ENCODE data around the gene ZAR1L. TPM values are rescaled to one million over a fixed set of nuclear protein-coding genes. Genes with fewer than 3 reads are reported as not detected.

ZAR1L gene
- polyA plus RNA-seq, 2 of the 4 experiments (the other 2 are of a cell fraction), result not detected

- no peak for ATAC-seq
- POLR2A ChIA-PET, result no interaction called here
- TF ChIP-seq MAX (IDR thresholded peaks at IDR 0.05) (no peak), PHF8 (IDR thresholded peaks at IDR 0.05; ENCODE audit: borderline replicate concordance, low read depth) (no peak), HOXB13 (CRISPR knock-in tag; IDR thresholded peaks at IDR 0.05; ENCODE audit: low read depth) (no peak), NFE2L2 (conservative IDR thresholded peaks at IDR 0.05; ENCODE audit: low read length) (no peak), NPAS2 (CRISPR knock-in tag; IDR thresholded peaks at IDR 0.05; ENCODE audit: borderline replicate concordance) (no peak), RCOR1 (IDR thresholded peaks at IDR 0.05; ENCODE audit: low read depth, low read length) (no peak), GATA3 (IDR thresholded peaks at IDR 0.05; ENCODE audit: borderline replicate concordance) (no peak), KDM5A (IDR thresholded peaks at IDR 0.05) (no peak), SREBF2 (IDR thresholded peaks at IDR 0.05) (no peak), TFCP2L1 (CRISPR knock-in tag; IDR thresholded peaks at IDR 0.05) (no peak), HEYL (CRISPR knock-in tag; IDR thresholded peaks at IDR 0.05) (no peak), POLR2AphosphoS2 (conservative IDR thresholded peaks at IDR 0.05; ENCODE audit: low read length) (no peak), SMC3 (IDR thresholded peaks at IDR 0.05) (no peak), HOXA7 (CRISPR knock-in tag; IDR thresholded peaks at IDR 0.05) (no peak), JUN (IDR thresholded peaks at IDR 0.05) (no peak)
- TF ChIP-seq, protein P1, sequence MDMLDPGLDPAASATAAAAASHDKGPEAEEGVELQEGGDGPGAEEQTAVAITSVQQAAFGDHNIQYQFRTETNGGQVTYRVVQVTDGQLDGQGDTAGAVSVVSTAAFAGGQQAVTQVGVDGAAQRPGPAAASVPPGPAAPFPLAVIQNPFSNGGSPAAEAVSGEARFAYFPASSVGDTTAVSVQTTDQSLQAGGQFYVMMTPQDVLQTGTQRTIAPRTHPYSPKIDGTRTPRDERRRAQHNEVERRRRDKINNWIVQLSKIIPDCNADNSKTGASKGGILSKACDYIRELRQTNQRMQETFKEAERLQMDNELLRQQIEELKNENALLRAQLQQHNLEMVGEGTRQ (IDR thresholded peaks at IDR 0.05), result no peak
- no peak overlapping the region for H3K4me2 ChIP-seq
- DNase-seq (ENCODE audit: low read depth in 1 of 2, low spot score in 1 of 2), result no peak
- H3K27ac ChIP-seq, result no peak overlapping the region
- H3K4me1 ChIP-seq, result no peaks in the 10 kb centered on the region
- FAIRE-seq, result no peak
- no peak overlapping the region for H3K4me3 ChIP-seq
- H3K9me3 ChIP-seq, result no peaks in the 10 kb centered on the region
- whole genome bisulfite sequencing (ENCODE audit: missing lambda C conversion rate), result 42% methylated on average over 6 of the region's 6 CpGs
- CTCF ChIA-PET, result no interaction called here
Observed at GRCh38 chr13:32284927-32285632, 30.1 kb downstream of the ZAR1L start.

DNA sequence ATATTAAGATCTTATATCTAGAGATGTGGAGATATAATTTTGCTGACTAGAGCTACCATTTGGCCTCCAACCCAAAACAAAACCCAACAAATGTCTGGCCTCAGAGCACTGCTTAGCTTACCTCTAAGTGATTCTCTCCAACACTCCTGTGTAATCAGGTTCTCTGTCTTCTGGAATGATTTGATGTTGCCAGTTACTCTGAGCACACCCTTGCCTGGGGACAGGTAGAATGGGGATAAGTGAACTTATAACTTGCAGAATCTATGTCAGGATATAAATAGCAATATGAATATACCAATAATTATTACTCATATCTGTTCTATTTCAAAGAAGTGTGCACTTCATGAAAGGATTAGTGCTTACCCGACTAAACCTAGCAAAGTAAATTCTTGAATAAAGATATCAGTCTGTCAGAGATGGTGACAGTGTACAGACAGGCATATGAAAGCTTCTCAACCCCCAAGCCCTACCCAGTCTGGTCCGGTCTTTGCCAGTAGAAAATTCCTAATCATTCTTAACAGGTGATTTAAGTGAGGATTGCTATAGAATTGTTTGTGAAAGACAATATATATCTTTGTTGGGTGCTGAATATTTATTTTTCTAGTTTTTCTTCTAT lies 33.0 kb downstream of the ZAR1L start:
- Histone ChIP-seq H3K27ac (no peak overlapping the region), H3K9me3 (no peaks in the 10 kb centered on the region), H3K4me1 (no peaks in the 10 kb centered on the region), H3K4me3 (no peak overlapping the region), H3K4me2 (no peak overlapping the region)
- FAIRE-seq, result no peak
- ATAC-seq, result no peak
- WGBS (ENCODE audit: missing lambda C conversion rate), result 56% methylated on average over 2 of the region's 2 CpGs
- ChIA-PET CTCF (no interaction called here), POLR2A (no interaction called here)
- DNase-seq (ENCODE audit: low read depth in 1 of 2, low spot score in 1 of 2), result no peak
- TF ChIP-seq JUN (IDR thresholded peaks at IDR 0.05) (no peak), RCOR1 (IDR thresholded peaks at IDR 0.05; ENCODE audit: low read depth, low read length) (no peak), CBX2 (IDR thresholded peaks at IDR 0.05; ENCODE audit: borderline replicate concordance, low read depth) (no peak), KDM5A (IDR thresholded peaks at IDR 0.05) (no peak), MAFK (IDR thresholded peaks at IDR 0.05; ENCODE audit: partially characterized antibody) (no peak), MAX (IDR thresholded peaks at IDR 0.05) (no peak), GATA3 (IDR thresholded peaks at IDR 0.05; ENCODE audit: borderline replicate concordance) (no peak), ZNF302 (CRISPR knock-in tag; IDR thresholded peaks at IDR 0.05) (no peak), CBX8 (IDR thresholded peaks at IDR 0.05) (no peak), HDAC2 (IDR thresholded peaks at IDR 0.05) (no peak)

DNA sequence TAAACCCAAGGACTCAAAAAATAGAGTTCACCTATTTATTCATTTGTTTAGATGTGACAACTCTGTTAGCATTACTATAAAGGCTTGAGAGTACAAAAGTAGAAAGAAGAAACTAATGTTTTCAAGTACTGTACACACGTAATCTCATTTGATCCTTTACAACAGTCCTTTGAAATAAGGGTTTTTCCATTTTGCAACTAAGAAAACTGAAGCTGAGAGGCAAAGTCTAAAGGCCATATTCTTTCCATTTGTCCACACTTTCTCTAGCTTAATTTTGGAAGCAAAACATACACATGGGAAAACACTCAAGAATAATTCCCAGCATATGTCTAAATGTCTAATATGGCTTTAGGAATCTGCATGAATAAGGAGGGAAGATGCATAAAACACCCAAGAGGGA lies 34.1 kb downstream of the ZAR1L start:
- Histone ChIP-seq H3K4me2 (no peak overlapping the region), H3K4me3 (no peak overlapping the region), H3K4me1 (no peaks in the 10 kb centered on the region), H3K27ac (no peak overlapping the region), H3K9me3 (no peaks in the 10 kb centered on the region)
- DNase-seq (ENCODE audit: low read depth in 1 of 2, low spot score in 1 of 2), result no peak
- no peak for FAIRE-seq
- no peak for ATAC-seq
- ChIA-PET POLR2A (no interaction called here), CTCF (no interaction called here)
- 40% methylated on average over 1 of the region's 1 CpG for WGBS (ENCODE audit: missing lambda C conversion rate)
- no peak for TF ChIP-seq MAFK (IDR thresholded peaks at IDR 0.05; ENCODE audit: partially characterized antibody)
- no peak for TF ChIP-seq HOXB13 (CRISPR knock-in tag; IDR thresholded peaks at IDR 0.05; ENCODE audit: low read depth)
- no peak for TF ChIP-seq NFE2L2 (conservative IDR thresholded peaks at IDR 0.05; ENCODE audit: low read length)
- TF ChIP-seq JUNB (IDR thresholded peaks at IDR 0.05), result no peak
- TF ChIP-seq RFX5 (IDR thresholded peaks at IDR 0.05), result no peak

Measured in A549 (cell line).